Vagina (tissue), 2 donors: Measurements from ENCODE around the gene TTC23. TPM values are rescaled to one million over a fixed set of nuclear protein-coding genes. Genes with fewer than 3 reads are reported as not detected.

Experiments
- DNase-seq, 2 donors: peaks; one replicate each; pipeline ENCODE4 v3.0.0-alpha.2; 2017; ENCODE audit errors: extremely low spot score in 2 of 2
- H3K27ac ChIP-seq: fragments of 200-600 bp; sonication (generic); one replicate; pipeline ENCODE4 v1.5.1; 2019
- H3K27me3 ChIP-seq: fragments of 200-600 bp; sonication (generic); one replicate; pipeline ENCODE4 v1.5.1; 2019
- H3K36me3 ChIP-seq, 2 donors: fragments of 200-600 bp; sonication (generic); one replicate each; pipeline ENCODE4 v1.5.1; 2017 to 2019
- H3K4me1 ChIP-seq: fragments of 200-600 bp; sonication (generic); one replicate; pipeline ENCODE4 v1.5.1; 2019
- H3K4me3 ChIP-seq, 2 donors: fragments of 200-600 bp; sonication (generic); 1 replicate in 1 of 2; 2 replicates in 1 of 2; pipeline ENCODE4 v1.5.1; 2016 to 2019
- H3K9me3 ChIP-seq: fragments of 200-600 bp; sonication (generic); one replicate; pipeline ENCODE4 v1.5.1; 2019
- CTCF ChIP-seq, 3 experiments: fragments of 450-650 bp in 2 of 3; fragments of 200-600 bp in 1 of 3; sonication (generic) in 1 of 3; IDR thresholded peaks; one replicate each; pipeline ENCODE4 v1.5.1; 2017 to 2019; ENCODE audit warnings: antibody characterized with exemption in 3 of 3, mild to moderate bottlenecking in 2 of 3, moderate library complexity in 2 of 3
- POLR2A ChIP-seq, 2 donors: fragments of 450-650 bp; IDR thresholded peaks; one replicate each; pipeline ENCODE4 v1.6.1; 2017; ENCODE audit warnings: antibody characterized with exemption in 2 of 2, mild to moderate bottlenecking in 2 of 2, moderate library complexity in 2 of 2
- POLR2AphosphoS5 ChIP-seq, 2 donors: sonication (generic); formaldehyde crosslinking; IDR thresholded peaks; one replicate each; pipeline ENCODE4 v1.9.0; 2017; ENCODE audit warnings: antibody characterized with exemption in 2 of 2, mild to moderate bottlenecking in 2 of 2, low read depth in 1 of 2; ENCODE audit not compliant: insufficient read depth in 1 of 2
- intact Hi-C: fragments of 100-400 bp; cut with DNase I; formaldehyde crosslinking; loops from one replicate; pipeline ENCODE4 v1.15.1; 2023
- total RNA-seq: library from RNA; depleted of rRNA; stranded (reverse); fragments of >200 nt; gene quantifications from one replicate; pipeline ENCODE4 v1.2.3, GENCODE V29; 2016

Gene TTC23
- total RNA-seq, 1 donor from 2014 or later = 64.1 TPM

- Histone ChIP-seq H3K27ac (no peak overlapping the region), H3K9me3 (no peaks in the 10 kb centered on the region), H3K4me1 (no peaks in the 10 kb centered on the region), H3K36me3 (no peaks in the 10 kb centered on the region), H3K27me3 (no peaks in the 10 kb centered on the region), H3K4me3 (no peak overlapping the region)
- TF ChIP-seq CTCF (IDR thresholded peaks at IDR 0.05) (no peak), POLR2A (IDR thresholded peaks at IDR 0.05) (no peak), POLR2AphosphoS5 (IDR thresholded peaks at IDR 0.05; ENCODE audit: insufficient read depth in 1 of 2, low read depth in 1 of 2) (no peak)
- DNase-seq = no peak
- intact Hi-C loops = loop anchor here (10.0 kb wide), 1 partner anchor 480 kb away; no protein-coding TSS in a partner anchor
These were observed 25.7 kb upstream of the TTC23 start for GRCh38 chr15:99275061-99275460.

- H3K4me3 ChIP-seq = no peak overlapping the region
- no peak for TF ChIP-seq POLR2A (IDR thresholded peaks at IDR 0.05)
- no peak for TF ChIP-seq POLR2AphosphoS5 (IDR thresholded peaks at IDR 0.05; ENCODE audit: insufficient read depth in 1 of 2, low read depth in 1 of 2)
- TF ChIP-seq CTCF (IDR thresholded peaks at IDR 0.05) = no peak
- no peak overlapping the region for H3K27ac ChIP-seq
- no peaks in the 10 kb centered on the region for H3K27me3 ChIP-seq
- intact Hi-C loops = loop anchor here (10.0 kb wide), 1 partner anchor 481 kb away; no protein-coding TSS in a partner anchor
- H3K9me3 ChIP-seq = no peaks in the 10 kb centered on the region
- no peaks in the 10 kb centered on the region for H3K36me3 ChIP-seq
- H3K4me1 ChIP-seq = no peaks in the 10 kb centered on the region
- no peak for DNase-seq
These were observed 24.4 kb upstream of the TTC23 start for GRCh38 chr15:99273801-99274200.

- Histone ChIP-seq H3K4me1 (no peaks in the 10 kb centered on the region), H3K9me3 (no peaks in the 10 kb centered on the region), H3K27me3 (no peaks in the 10 kb centered on the region), H3K36me3 (no peaks in the 10 kb centered on the region), H3K27ac (no peak overlapping the region), H3K4me3 (no peak overlapping the region)
- no peak for DNase-seq
- intact Hi-C loops = no loop called here
- TF ChIP-seq POLR2AphosphoS5 (IDR thresholded peaks at IDR 0.05; ENCODE audit: insufficient read depth in 1 of 2, low read depth in 1 of 2) = no peak
- no peak for TF ChIP-seq POLR2A (IDR thresholded peaks at IDR 0.05)
- no peak for TF ChIP-seq CTCF (IDR thresholded peaks at IDR 0.05)
These were observed 19.1 kb upstream of the TTC23 start for GRCh38 chr15:99268431-99268830.

GRCh38 chr15:99267957-99268356 is 18.6 kb upstream of the TTC23 start:
- H3K27me3 ChIP-seq = no peaks in the 10 kb centered on the region
- intact Hi-C loops = no loop called here
- no peaks in the 10 kb centered on the region for H3K9me3 ChIP-seq
- H3K4me3 ChIP-seq = no peak overlapping the region
- DNase-seq = no peak
- no peaks in the 10 kb centered on the region for H3K4me1 ChIP-seq
- no peaks in the 10 kb centered on the region for H3K36me3 ChIP-seq
- no peak overlapping the region for H3K27ac ChIP-seq
- TF ChIP-seq POLR2A (IDR thresholded peaks at IDR 0.05) (no peak), CTCF (IDR thresholded peaks at IDR 0.05) (no peak), POLR2AphosphoS5 (IDR thresholded peaks at IDR 0.05; ENCODE audit: insufficient read depth in 1 of 2, low read depth in 1 of 2) (no peak)

- no peaks in the 10 kb centered on the region for H3K4me1 ChIP-seq
- no peak for TF ChIP-seq CTCF (IDR thresholded peaks at IDR 0.05)
- TF ChIP-seq POLR2A (IDR thresholded peaks at IDR 0.05) = no peak
- TF ChIP-seq POLR2AphosphoS5 (IDR thresholded peaks at IDR 0.05; ENCODE audit: insufficient read depth in 1 of 2, low read depth in 1 of 2) = peak in 1 of 2 donors; percentile 43
- H3K9me3 ChIP-seq = no peaks in the 10 kb centered on the region
- intact Hi-C loops = no loop called here
- H3K4me3 ChIP-seq = no peak overlapping the region
- peaks cover 0 to 4% of the 10 kb centered on the region in 2 donors for H3K36me3 ChIP-seq
- no peak overlapping the region for H3K27ac ChIP-seq
- H3K27me3 ChIP-seq = no peaks in the 10 kb centered on the region
- DNase-seq = no peak
These were observed 16.2 kb upstream of the TTC23 start for GRCh38 chr15:99265541-99266070.
